HepG2 (cell line): ENCODE measurements around the gene RASGRF1. TPM values are rescaled to one million over a fixed set of nuclear protein-coding genes. Genes with fewer than 3 reads are reported as not detected.

Experiments
- ATAC-seq: fragments of 200-7000 bp; cut with Tn5 transposase; 3 replicates; pipeline ENCODE4 v1.9.1; 2020; ENCODE audit warnings: mild to moderate bottlenecking, moderate library complexity
- BruUV-seq: library from RNA; stranded (reverse); fragments of 400-500 nt; replicated peaks from 2 replicates; lab custom pipeline; 2021; lab: Mats Ljungman, UMichigan
- CTCF ChIA-PET: fragments of 300-600 bp; formaldehyde crosslinking; extraction: SDS; loops from one replicate; lab custom pipeline; 2021; ENCODE audit warnings: low total read pairs, inconsistent platforms, low intra/inter-chr PET ratio; lab: Yijun Ruan, JAX
- POLR2A ChIA-PET: fragments of 350-600 bp; sonication (Branson Sonifier 250); formaldehyde crosslinking; loops from one replicate; lab custom pipeline; 2020; ENCODE audit warnings: antibody characterized with exemption, inconsistent platforms; lab: Yijun Ruan, JAX
- DNase-seq: peaks from one replicate; pipeline ENCODE4 v3.0.0-alpha.2; 2015; ENCODE audit warnings: low spot score
- FAIRE-seq: peaks from 3 replicates; lab custom pipeline; 2011; peaks lifted over from hg19 to GRCh38; lab: Jason Lieb, UNC
- H2AFZ ChIP-seq: one replicate; pipeline ENCODE4 v1.6.1; 2011; ENCODE audit warnings: low read length, inconsistent platforms
- H3K27ac ChIP-seq: fragments of 300-600 bp; 3 replicates; pipeline ENCODE4 v1.8.0; 2011; ENCODE audit warnings: mixed run types, mild to moderate bottlenecking, mixed read lengths, low read length, inconsistent platforms; ENCODE audit not compliant: insufficient read depth; ENCODE audit errors: extremely low read length
- H3K27me3 ChIP-seq, 2 experiments: fragments of 200-600 bp in 1 of 2; 2 replicates in 1 of 2; 3 replicates in 1 of 2; pipeline versions ENCODE4 v1.6.0 to v1.8.0; 2011; ENCODE audit warnings: low read length in 2 of 2, mild to moderate bottlenecking in 2 of 2, moderate library complexity in 2 of 2, inconsistent platforms in 1 of 2; ENCODE audit not compliant: insufficient read depth in 2 of 2, control insufficient read depth in 1 of 2
- H3K36me3 ChIP-seq, 2 experiments: fragments of 200-600 bp in 1 of 2; replicated peaks in 1 of 2; 2 replicates in 1 of 2; 3 replicates in 1 of 2; pipeline versions ENCODE4 v1.5.1 to v1.8.0; 2011; ENCODE audit warnings: low read length in 2 of 2, inconsistent platforms in 1 of 2; ENCODE audit not compliant: insufficient read depth in 2 of 2, control insufficient read depth in 1 of 2
- H3K4me1 ChIP-seq: 2 replicates; pipeline ENCODE4 v1.5.1; 2012; ENCODE audit warnings: low read length, inconsistent platforms; ENCODE audit not compliant: insufficient read depth
- H3K4me2 ChIP-seq: 2 replicates; pipeline ENCODE4 v1.6.0; 2011; ENCODE audit warnings: low read depth, low read length, inconsistent platforms
- H3K4me3 ChIP-seq, 3 experiments: fragments of 200-600 bp in 1 of 3; sonication (generic), shearing (Covaris generic) in 1 of 3; replicated peaks in 1 of 3; 2 replicates each; pipeline ENCODE4 v1.5.1; 2011 to 2016; ENCODE audit warnings: low read length in 3 of 3, inconsistent platforms in 2 of 3, low read depth in 2 of 3, mild to moderate bottlenecking in 2 of 3, control low read depth in 1 of 3, mixed read lengths in 1 of 3; ENCODE audit not compliant: insufficient read depth in 1 of 3
- H3K79me2 ChIP-seq: one replicate; pipeline ENCODE4 v1.6.1; 2011; ENCODE audit warnings: low read length, inconsistent platforms; ENCODE audit not compliant: insufficient read depth
- H3K9ac ChIP-seq: 2 replicates; pipeline ENCODE4 v1.6.0; 2011; ENCODE audit warnings: mild to moderate bottlenecking, low read depth, low read length, inconsistent platforms; ENCODE audit not compliant: insufficient read depth
- H3K9me3 ChIP-seq: 2 replicates; pipeline ENCODE4 v1.5.1; 2012; ENCODE audit warnings: mild to moderate bottlenecking, low read length
- H4K20me1 ChIP-seq: 2 replicates; pipeline ENCODE4 v1.6.0; 2011; ENCODE audit warnings: inconsistent platforms, mild to moderate bottlenecking, low read length, moderate library complexity; ENCODE audit not compliant: insufficient read depth
- HOXA9 ChIP-seq: sonication (generic); formaldehyde crosslinking; IDR thresholded peaks from 2 replicates; pipeline ENCODE4 v1.8.1; 2022; ENCODE audit warnings: missing genetic modification reagents, mild to moderate bottlenecking, moderate library complexity, borderline replicate concordance
- KDM1A ChIP-seq: IDR thresholded peaks from 2 replicates; pipeline ENCODE4 v1.6.1; 2016; ENCODE audit warnings: missing compliant biosample characterization
- KDM6A ChIP-seq: IDR thresholded peaks from 2 replicates; pipeline ENCODE4 v1.6.1; 2016; ENCODE audit warnings: low read depth
- PHF8 ChIP-seq: sonication (generic); formaldehyde crosslinking; IDR thresholded peaks from 2 replicates; pipeline ENCODE4 v1.5.0; 2020; ENCODE audit warnings: missing genetic modification reagents
- REPIN1 ChIP-seq: sonication (generic); formaldehyde crosslinking; IDR thresholded peaks from 2 replicates; pipeline ENCODE4 v1.8.0; 2022; ENCODE audit warnings: missing genetic modification reagents, low read depth, mild to moderate bottlenecking, borderline replicate concordance
- SNRNP70 ChIP-seq: fragments of 200-400 bp; formaldehyde crosslinking; IDR thresholded peaks from 2 replicates; pipeline ENCODE4 v1.6.1; 2017; ENCODE audit warnings: mild to moderate bottlenecking, low read depth, low read length, moderate library complexity
- ZBTB38 ChIP-seq: sonication (generic); formaldehyde crosslinking; IDR thresholded peaks from 2 replicates; pipeline ENCODE4 v1.5.1; 2020; ENCODE audit warnings: mild to moderate bottlenecking, missing genetic modification reagents
- ZFP37 ChIP-seq: sonication (generic); formaldehyde crosslinking; IDR thresholded peaks from 2 replicates; pipeline ENCODE4 v1.4.0; 2020; ENCODE audit warnings: missing genetic modification reagents, borderline replicate concordance
- ZFX ChIP-seq: sonication (generic); formaldehyde crosslinking; IDR thresholded peaks from 2 replicates; pipeline ENCODE4 v1.4.0; 2020; ENCODE audit warnings: mild to moderate bottlenecking, low read depth, missing genetic modification reagents, moderate library complexity
- ZNF274 ChIP-seq: sonication (generic); formaldehyde crosslinking; IDR thresholded peaks from 2 replicates; pipeline ENCODE4 v1.5.1; 2020; ENCODE audit warnings: mild to moderate bottlenecking, missing genetic modification reagents
- ZNF713 ChIP-seq: sonication (generic); formaldehyde crosslinking; IDR thresholded peaks from 2 replicates; pipeline ENCODE4 v1.4.0; 2020; ENCODE audit warnings: mild to moderate bottlenecking, missing genetic modification reagents
- ZSCAN25 ChIP-seq: sonication (generic); formaldehyde crosslinking; IDR thresholded peaks from 2 replicates; pipeline ENCODE4 v1.8.0; 2022; ENCODE audit warnings: mild to moderate bottlenecking, missing genetic modification reagents
- ZSCAN9 ChIP-seq: IDR thresholded peaks from 2 replicates; pipeline ENCODE4 v1.6.1; 2016; ENCODE audit warnings: borderline replicate concordance
- WGBS: methylation state at CpG from one replicate; pipeline ENCODE4 v1.1.6; 2017; ENCODE audit warnings: low lambda C conversion rate; 5-methylcytosine and 5-hydroxymethylcytosine counted together
- in situ Hi-C: cut with HindIII; loops from 2 replicates; pipeline ENCODE4 v1.10.0; 2017; ENCODE audit warnings: low pct_unique_long_range_greater_than_20kb; ENCODE audit not compliant: extremely low pct_ligation_motif_present
- intact Hi-C: fragments of 100-400 bp; cut with micrococcal nuclease; formaldehyde crosslinking; loops from one replicate; pipeline ENCODE4 v1.10.0; 2022; ENCODE audit not compliant: unreplicated experiment
- polyA plus RNA-seq, 8 experiments: library from polyadenylated mRNA; depleted of rRNA in 3 of 8; stranded (reverse) in 7 of 8; unstranded in 1 of 8; fragments of >200 nt; fragmentation: Illumina TruSeq in 4 of 8; extraction: Trizol in 4 of 8; gene quantifications; 2 replicates each; pipeline versions ENCODE4 v1.2.1 to v1.2.3, GENCODE V29; 2011 to 2016; ENCODE audit warnings: low read depth in 4 of 8, missing spikeins in 1 of 8, mixed read lengths in 1 of 8; ENCODE audit not compliant: insufficient read depth in 1 of 8
- total RNA-seq, 5 experiments: library from RNA; depleted of rRNA; stranded (reverse); fragments of >200 nt; fragmentation: Illumina TruSeq; extraction: Trizol; gene quantifications; 2 replicates each; pipeline ENCODE4 v1.2.3, GENCODE V29; 2016; ENCODE audit warnings: low read depth in 1 of 5
- TF ChIP-seq, protein P1 (sequence below): sonication (generic); formaldehyde crosslinking; IDR thresholded peaks from 2 replicates; pipeline ENCODE4 v1.4.0; 2020; ENCODE audit warnings: mild to moderate bottlenecking, missing genetic modification reagents
- TF ChIP-seq, protein P2 (sequence below): IDR thresholded peaks from 2 replicates; pipeline ENCODE4 v1.6.1; 2012; ENCODE audit warnings: inconsistent platforms
- TF ChIP-seq, protein P3 (sequence below): sonication (generic); formaldehyde crosslinking; IDR thresholded peaks from 2 replicates; pipeline ENCODE4 v1.8.0; 2022; ENCODE audit warnings: missing genetic modification reagents, mild to moderate bottlenecking, moderate library complexity, borderline replicate concordance
- TF ChIP-seq, protein P4 (sequence below): sonication (generic); formaldehyde crosslinking; IDR thresholded peaks from 2 replicates; pipeline ENCODE4 v1.4.0; 2020; ENCODE audit warnings: mild to moderate bottlenecking, missing genetic modification reagents
- TF ChIP-seq, protein P5 (sequence below): sonication (generic); formaldehyde crosslinking; IDR thresholded peaks from 2 replicates; pipeline ENCODE4 v1.5.1; 2020; ENCODE audit warnings: missing genetic modification reagents, mild to moderate bottlenecking, borderline replicate concordance

RASGRF1 gene
- total and polyA plus RNA-seq, 2 of the 13 experiments (the other 11 are each of a cell fraction or from before 2014, with no cell fraction given), result 0.55 to 3.0 TPM

DNA sequence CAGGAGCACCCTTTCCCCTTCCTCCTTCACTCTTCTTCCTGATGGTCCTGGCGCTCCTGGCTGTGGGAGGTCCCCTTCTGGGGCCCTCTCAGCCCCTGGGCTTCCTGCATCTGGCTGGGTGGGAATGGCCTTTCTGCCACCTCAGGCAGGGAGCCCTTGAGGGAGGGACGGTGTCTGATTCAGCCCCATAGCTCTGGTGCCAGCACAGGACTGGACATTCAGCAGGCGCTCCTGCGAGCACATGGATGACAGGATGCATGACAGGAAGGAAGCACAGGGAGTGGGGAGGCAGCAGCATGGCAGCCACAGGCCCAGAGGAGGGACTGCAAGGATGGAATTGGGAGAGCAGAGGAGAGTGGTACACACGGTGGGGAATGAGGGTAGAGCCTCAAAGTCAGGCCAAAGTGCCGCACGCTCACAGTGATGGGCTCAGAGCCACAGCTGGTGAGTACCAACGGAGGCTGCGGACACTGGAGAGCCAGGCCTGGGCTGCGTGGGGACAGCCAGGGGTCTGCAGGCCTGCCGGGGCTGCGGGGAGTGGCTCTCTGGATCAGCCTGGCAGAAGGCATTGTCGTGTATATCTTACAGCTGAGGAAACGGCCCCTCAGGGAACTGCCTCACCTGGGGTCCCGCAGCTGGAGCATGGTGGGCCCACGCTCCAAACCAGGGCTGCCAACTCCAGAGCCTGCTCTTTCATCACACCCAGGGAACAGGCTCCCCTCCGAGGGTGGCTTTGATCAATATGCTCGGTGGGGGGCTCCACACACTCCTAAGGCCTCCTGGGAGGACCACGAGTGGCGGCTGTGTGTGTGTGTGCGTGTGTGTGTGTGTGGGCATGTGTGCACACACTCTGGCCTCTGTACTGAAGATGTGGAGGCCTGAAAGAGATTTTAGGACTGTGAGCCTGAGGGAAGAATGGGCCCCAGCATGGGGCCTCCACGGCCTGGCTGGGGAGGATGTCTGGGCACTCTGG is 94.4 kb downstream of the RASGRF1 start:
- Histone ChIP-seq H3K4me2 (no peak overlapping the region), H2AFZ (no peak overlapping the region), H3K27me3 (no peaks in the 10 kb centered on the region), H3K4me1 (peaks cover 77% of the 10 kb centered on the region), H4K20me1 (no peaks in the 10 kb centered on the region), H3K9me3 (no peaks in the 10 kb centered on the region), H3K36me3 (no peaks in the 10 kb centered on the region), H3K27ac (peak overlapping the region; percentile 60), H3K9ac (peak overlapping the region; percentile 35; the same call in 1 of the 2 replicates), H3K4me3 (peak overlapping the region in 1 of 3 experiments; percentile 24; a peak in 1 of 6 replicates), H3K79me2 (no peaks in the 10 kb centered on the region)
- ATAC-seq, result no peak
- intact Hi-C loops (loop anchor here (10.0 kb wide), 1 partner anchor 51 kb away; the partner anchor contains the start of gene CTSH), in situ Hi-C loops (no loop called here)
- POLR2A ChIA-PET, result interaction anchor here (1.0 to 2.6 kb wide), 4 partner anchors 7 to 52 kb away, joined by 6 to 27 read pairs (median 10); partner anchors contain the start of gene CTSH
- no TSS peak for BruUV-seq
- no peak for FAIRE-seq
- 88% methylated on average over 16 of the region's 22 CpGs for WGBS
- CTCF ChIA-PET, result no interaction called here
- no peak for DNase-seq
- TF ChIP-seq, protein P1, sequence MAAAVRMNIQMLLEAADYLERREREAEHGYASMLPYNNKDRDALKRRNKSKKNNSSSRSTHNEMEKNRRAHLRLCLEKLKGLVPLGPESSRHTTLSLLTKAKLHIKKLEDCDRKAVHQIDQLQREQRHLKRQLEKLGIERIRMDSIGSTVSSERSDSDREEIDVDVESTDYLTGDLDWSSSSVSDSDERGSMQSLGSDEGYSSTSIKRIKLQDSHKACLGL, result 0 out of 2 replicates have a peak, but pooled peaks have one; percentile 1
- TF ChIP-seq ZFX (CRISPR knock-in tag) (0 out of 2 replicates have a peak, but pooled peaks have one; percentile 13), HOXA9 (CRISPR knock-in tag) (0 out of 2 replicates have a peak, but pooled peaks have one; percentile 21), REPIN1 (CRISPR knock-in tag) (no peak), ZBTB38 (peak; percentile 87), ZSCAN9 (0 out of 2 replicates have a peak, but pooled peaks have one; percentile 13), ZNF713 (CRISPR knock-in tag) (no peak), ZNF274 (CRISPR knock-in tag) (0 out of 2 replicates have a peak, but pooled peaks have one; percentile 31), KDM1A (CRISPR knock-in tag) (no peak), PHF8 (CRISPR knock-in tag) (no peak), SNRNP70 (no peak), ZFP37 (CRISPR knock-in tag) (no peak), KDM6A (CRISPR knock-in tag) (no peak), ZSCAN25 (CRISPR knock-in tag) (no peak)
- TF ChIP-seq, protein P2, sequence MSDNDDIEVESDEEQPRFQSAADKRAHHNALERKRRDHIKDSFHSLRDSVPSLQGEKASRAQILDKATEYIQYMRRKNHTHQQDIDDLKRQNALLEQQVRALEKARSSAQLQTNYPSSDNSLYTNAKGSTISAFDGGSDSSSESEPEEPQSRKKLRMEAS, result peak; percentile 40
- TF ChIP-seq, protein P3, sequence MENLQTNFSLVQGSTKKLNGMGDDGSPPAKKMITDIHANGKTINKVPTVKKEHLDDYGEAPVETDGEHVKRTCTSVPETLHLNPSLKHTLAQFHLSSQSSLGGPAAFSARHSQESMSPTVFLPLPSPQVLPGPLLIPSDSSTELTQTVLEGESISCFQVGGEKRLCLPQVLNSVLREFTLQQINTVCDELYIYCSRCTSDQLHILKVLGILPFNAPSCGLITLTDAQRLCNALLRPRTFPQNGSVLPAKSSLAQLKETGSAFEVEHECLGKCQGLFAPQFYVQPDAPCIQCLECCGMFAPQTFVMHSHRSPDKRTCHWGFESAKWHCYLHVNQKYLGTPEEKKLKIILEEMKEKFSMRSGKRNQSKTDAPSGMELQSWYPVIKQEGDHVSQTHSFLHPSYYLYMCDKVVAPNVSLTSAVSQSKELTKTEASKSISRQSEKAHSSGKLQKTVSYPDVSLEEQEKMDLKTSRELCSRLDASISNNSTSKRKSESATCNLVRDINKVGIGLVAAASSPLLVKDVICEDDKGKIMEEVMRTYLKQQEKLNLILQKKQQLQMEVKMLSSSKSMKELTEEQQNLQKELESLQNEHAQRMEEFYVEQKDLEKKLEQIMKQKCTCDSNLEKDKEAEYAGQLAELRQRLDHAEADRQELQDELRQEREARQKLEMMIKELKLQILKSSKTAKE (CRISPR knock-in tag), result 0 out of 2 replicates have a peak, but pooled peaks have one; percentile 35
- TF ChIP-seq, protein P4, sequence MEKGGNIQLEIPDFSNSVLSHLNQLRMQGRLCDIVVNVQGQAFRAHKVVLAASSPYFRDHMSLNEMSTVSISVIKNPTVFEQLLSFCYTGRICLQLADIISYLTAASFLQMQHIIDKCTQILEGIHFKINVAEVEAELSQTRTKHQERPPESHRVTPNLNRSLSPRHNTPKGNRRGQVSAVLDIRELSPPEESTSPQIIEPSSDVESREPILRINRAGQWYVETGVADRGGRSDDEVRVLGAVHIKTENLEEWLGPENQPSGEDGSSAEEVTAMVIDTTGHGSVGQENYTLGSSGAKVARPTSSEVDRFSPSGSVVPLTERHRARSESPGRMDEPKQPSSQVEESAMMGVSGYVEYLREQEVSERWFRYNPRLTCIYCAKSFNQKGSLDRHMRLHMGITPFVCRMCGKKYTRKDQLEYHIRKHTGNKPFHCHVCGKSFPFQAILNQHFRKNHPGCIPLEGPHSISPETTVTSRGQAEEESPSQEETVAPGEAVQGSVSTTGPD, result 0 out of 2 replicates have a peak, but pooled peaks have one; percentile 6
- TF ChIP-seq, protein P5, sequence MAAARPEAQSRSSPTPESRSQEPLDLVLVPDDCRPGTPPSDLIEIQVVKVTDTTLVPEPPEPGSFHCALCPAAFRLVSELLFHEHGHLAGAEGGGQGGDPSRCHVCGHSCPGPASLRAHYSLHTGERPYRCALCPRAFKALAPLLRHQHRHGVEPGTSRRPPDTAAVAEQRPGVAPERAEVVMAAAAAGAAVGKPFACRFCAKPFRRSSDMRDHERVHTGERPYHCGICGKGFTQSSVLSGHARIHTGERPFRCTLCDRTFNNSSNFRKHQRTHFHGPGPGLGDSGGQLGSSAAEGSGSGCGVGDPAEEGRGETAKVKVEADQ (CRISPR knock-in tag), result 0 out of 2 replicates have a peak, but pooled peaks have one; percentile 11
